Heart right ventricle (tissue), 16 donors: ENCODE measurements around the gene ZDHHC21. TPM values are rescaled to one million over a fixed set of nuclear protein-coding genes. Genes with fewer than 3 reads are reported as not detected.

ENCODE experiments used
- ATAC-seq, 8 donors: fragments of 200-7000 bp; cut with Tn5 transposase; one replicate each; pipeline ENCODE4 v1.9.1; 2020; ENCODE audit warnings: mild to moderate bottlenecking in 8 of 8, moderate library complexity in 8 of 8, moderate number of reproducible peaks in 1 of 8
- DNase-seq, 2 donors: peaks; one replicate each; pipeline ENCODE4 v3.0.0-alpha.2; 2020
- H3K27ac ChIP-seq, 10 donors: fragments of 200-600 bp; sonication (generic) in 2 of 10; one replicate each; pipeline versions ENCODE4 v1.5.0 to v1.8.0; 2020 to 2022; ENCODE audit warnings: mild to moderate bottlenecking in 3 of 10
- H3K27me3 ChIP-seq, 7 donors: fragments of 200-600 bp; one replicate each; pipeline ENCODE4 v1.8.0; 2021 to 2022; ENCODE audit warnings: mild to moderate bottlenecking in 2 of 7
- H3K36me3 ChIP-seq, 9 donors: fragments of 200-600 bp; sonication (generic) in 1 of 9; one replicate each; pipeline versions ENCODE4 v1.5.0 to v1.8.0; 2020 to 2022; ENCODE audit warnings: mild to moderate bottlenecking in 2 of 9
- H3K4me1 ChIP-seq, 9 donors: fragments of 200-600 bp; sonication (generic) in 1 of 9; one replicate each; pipeline versions ENCODE4 v1.5.0 to v1.8.0; 2020 to 2022; ENCODE audit warnings: mild to moderate bottlenecking in 4 of 9
- H3K4me3 ChIP-seq, 10 donors: fragments of 200-600 bp; sonication (generic) in 2 of 10; one replicate each; pipeline versions ENCODE4 v1.5.0 to v1.8.0; 2020 to 2022; ENCODE audit warnings: mild to moderate bottlenecking in 7 of 10, moderate library complexity in 2 of 10
- H3K9me3 ChIP-seq, 11 donors: fragments of 200-600 bp in 10 of 11; sonication (generic) in 2 of 11; one replicate each; pipeline versions ENCODE4 v1.5.0 to v1.8.0; 2013 to 2022; ENCODE audit warnings: mild to moderate bottlenecking in 2 of 11, control low read depth in 1 of 11, moderate library complexity in 1 of 11
- WGBS, 2 donors: extraction: QIAGEN DNeasy Blood & Tissue Kit; methylation state at CpG; one replicate each; pipeline ENCODE4 v1.1.7; 2013; ENCODE audit warnings: inconsistent platforms in 1 of 2; 5-methylcytosine and 5-hydroxymethylcytosine counted together
- intact Hi-C, 10 donors: fragments of 100-400 bp; cut with DNase I; formaldehyde crosslinking; loops; one replicate each; pipeline versions ENCODE4 v1.11.1 to v1.14.2; 2022
- polyA plus RNA-seq, 2 donors: library from polyadenylated mRNA; stranded (reverse); fragments of 200-250 nt; gene quantifications; one replicate each; pipeline ENCODE4 v1.2.3, GENCODE V29; 2013
- total RNA-seq, 10 donors: library from RNA; stranded (reverse); fragmentation: NEBNext Ultra II Directional in 3 of 10; extraction: Animal tissue kit (Norgen Biotek cat#: 25700) in 3 of 10; gene quantifications; one replicate each; pipeline versions ENCODE4 v1.2.1 to v1.2.4, GENCODE V29; 2021 to 2023
- TF ChIP-seq, protein P1 (sequence below), 9 donors: fragments of 200-600 bp; sonication (generic) in 2 of 9; IDR thresholded peaks; one replicate each; pipeline versions ENCODE4 v1.5.0 to v1.8.0; 2021 to 2022; ENCODE audit warnings: antibody characterized with exemption in 9 of 9, mild to moderate bottlenecking in 5 of 9, moderate library complexity in 1 of 9
- donor health status: Arrhythmogenic right ventricular cardiomyopathy.
- donor health status: ischemic (EF 13 %, LVEDD 7.1; RV severe dilation, severe dysfunction).
- donor health status: healthy with polysubstance abuse.
- donor health status: DM: no; HTN: yes; CAD: no.
- donor health status: DM: no; HTN: no; CAD: no.
- donor health status: ischemic (EF 25% LVEDD 6.9; RV normal size, moderate dysfunction).
- donor health status: ischemic (EF 25% LVEDD 5.7; RV mildly dilated, moderate dysfunction).
- donor health status: healthy.
- donor health status: DM: yes; HTN: yes; CAD: no.
- donor health status: Ischemic cardiomyopathy.
- donor health status: ischemic (EF 35%, LVEDD 5.7; RV mildly dilated, moderate dysfunction).
- donor health status: nonischemic (EF 11% LVEDD 7.7; RV severe dilation, severe dysfunction).
- donor health status: DM: yes; HTN: yes; CAD: no.
- donor health status: PGD.
- donor health status: ischemic (EF 29% LVEDD 5.4; RV normal size, mild dysfunction).
- donor health status: nonischemic (EF 23%, LVEDD 6.1; RV moderate dilation, normal function).

Gene ZDHHC21
- total and polyA plus RNA-seq, 12 donors, result 1.9 to 8.4 (median 7.2) TPM

DNA sequence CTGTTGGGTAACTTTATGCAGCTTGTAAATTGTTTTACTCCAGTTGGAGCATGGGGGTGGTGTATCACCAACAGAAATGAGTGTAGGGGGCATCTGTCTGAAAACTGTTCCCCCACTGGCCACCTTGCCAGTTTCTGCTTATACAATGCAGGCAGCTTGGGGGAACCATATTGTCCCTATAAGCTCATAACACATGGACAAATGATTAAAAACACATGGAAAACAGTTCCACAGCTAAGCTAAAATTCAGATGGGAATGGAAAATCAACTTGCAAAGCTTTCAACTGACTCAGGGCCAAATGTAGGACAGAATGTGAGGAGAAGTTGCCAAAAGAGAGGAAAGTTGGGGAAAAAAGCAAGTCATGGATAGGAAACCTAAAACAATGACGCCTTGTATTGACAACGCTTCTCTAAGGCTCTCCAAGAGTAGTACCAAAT lies 37.2 kb upstream of the ZDHHC21 start:
- intact Hi-C loops, result no loop called here
- WGBS, 2 donors, result 51 to 64% methylated on average over 2 of the region's 2 CpGs
- no peak for DNase-seq
- TF ChIP-seq, protein P1, sequence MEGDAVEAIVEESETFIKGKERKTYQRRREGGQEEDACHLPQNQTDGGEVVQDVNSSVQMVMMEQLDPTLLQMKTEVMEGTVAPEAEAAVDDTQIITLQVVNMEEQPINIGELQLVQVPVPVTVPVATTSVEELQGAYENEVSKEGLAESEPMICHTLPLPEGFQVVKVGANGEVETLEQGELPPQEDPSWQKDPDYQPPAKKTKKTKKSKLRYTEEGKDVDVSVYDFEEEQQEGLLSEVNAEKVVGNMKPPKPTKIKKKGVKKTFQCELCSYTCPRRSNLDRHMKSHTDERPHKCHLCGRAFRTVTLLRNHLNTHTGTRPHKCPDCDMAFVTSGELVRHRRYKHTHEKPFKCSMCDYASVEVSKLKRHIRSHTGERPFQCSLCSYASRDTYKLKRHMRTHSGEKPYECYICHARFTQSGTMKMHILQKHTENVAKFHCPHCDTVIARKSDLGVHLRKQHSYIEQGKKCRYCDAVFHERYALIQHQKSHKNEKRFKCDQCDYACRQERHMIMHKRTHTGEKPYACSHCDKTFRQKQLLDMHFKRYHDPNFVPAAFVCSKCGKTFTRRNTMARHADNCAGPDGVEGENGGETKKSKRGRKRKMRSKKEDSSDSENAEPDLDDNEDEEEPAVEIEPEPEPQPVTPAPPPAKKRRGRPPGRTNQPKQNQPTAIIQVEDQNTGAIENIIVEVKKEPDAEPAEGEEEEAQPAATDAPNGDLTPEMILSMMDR (IDR thresholded peaks at IDR 0.05), result no peak
- no peaks in the 10 kb centered on the region for H3K4me1 ChIP-seq
- H3K27me3 ChIP-seq, result no peaks in the 10 kb centered on the region
- peak in 2 of 8 donors; percentile 61 to 71 for ATAC-seq
- H3K36me3 ChIP-seq, result peaks cover 0 to 4% (median 0%) of the 10 kb centered on the region in 9 donors
- H3K27ac ChIP-seq, result no peak overlapping the region
- H3K9me3 ChIP-seq, result no peaks in the 10 kb centered on the region
- no peak overlapping the region for H3K4me3 ChIP-seq

- 59 to 69% methylated on average over 4 of the region's 4 CpGs for WGBS, 2 donors
- intact Hi-C loops, result no loop called here
- TF ChIP-seq, protein P1 (IDR thresholded peaks at IDR 0.05), result no peak
- Histone ChIP-seq H3K36me3 (no peaks in the 10 kb centered on the region), H3K4me3 (no peak overlapping the region), H3K27me3 (peaks cover 0 to 5% (median 0%) of the 10 kb centered on the region in 7 donors), H3K9me3 (no peaks in the 10 kb centered on the region), H3K4me1 (no peaks in the 10 kb centered on the region), H3K27ac (no peak overlapping the region)
- DNase-seq (no peak), ATAC-seq (no peak)
These were observed 30.1 kb upstream of the ZDHHC21 start for GRCh38 chr9:14723301-14723700.

DNA sequence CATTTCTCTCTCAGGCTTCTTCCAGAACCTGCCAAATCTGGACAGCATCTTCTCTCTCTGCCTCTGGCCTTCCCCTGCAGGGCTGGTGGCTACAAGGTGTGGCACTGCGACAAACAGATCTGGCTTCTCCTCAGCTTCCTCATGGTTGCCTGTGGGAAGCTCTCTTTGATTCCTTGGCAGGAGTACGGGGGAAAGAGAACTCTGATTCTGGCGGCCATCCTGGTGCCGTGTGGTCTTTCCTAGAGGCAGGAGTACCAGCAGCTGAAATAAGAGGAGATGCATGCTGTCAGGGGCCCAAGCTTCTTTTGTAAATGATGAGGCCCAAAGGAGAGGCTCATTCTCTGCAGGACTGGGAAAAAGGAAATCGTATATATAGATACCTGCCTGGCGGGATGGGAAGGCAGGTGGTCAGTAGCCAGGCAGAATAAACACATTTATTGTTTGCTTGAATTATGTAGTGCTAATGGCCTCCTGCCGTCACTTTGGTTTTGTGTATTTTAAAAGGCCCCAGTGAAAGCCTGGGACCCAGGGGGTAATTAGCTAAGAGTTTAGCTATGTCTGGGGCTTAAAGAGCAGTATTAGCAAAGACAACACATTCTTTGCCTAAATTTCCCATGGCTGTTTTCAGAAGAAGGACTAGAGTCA lies 29.3 kb upstream of the ZDHHC21 start, which contains the start of gene CER1:
TSS of gene CER1 (minus strand) at position 343 of the 645 bp plus-strand sequence. CDS start at position 282, 61 bp downstream.
- H3K4me3 ChIP-seq, result no peak within 1 kb of the TSS
- 54 to 59% methylated on average over 7 of the region's 7 CpGs for WGBS, 2 donors
- DNase-seq, result no peak

GRCh38 chr9:14719231-14719923 lies 26.1 kb upstream of the ZDHHC21 start:
- TF ChIP-seq, protein P1 (IDR thresholded peaks at IDR 0.05), result no peak
- Histone ChIP-seq H3K27ac (no peak overlapping the region), H3K4me3 (no peak overlapping the region), H3K36me3 (no peaks in the 10 kb centered on the region), H3K27me3 (peaks cover 0 to 11% (median 0%) of the 10 kb centered on the region in 7 donors), H3K9me3 (no peaks in the 10 kb centered on the region), H3K4me1 (no peaks in the 10 kb centered on the region)
- 67 to 72% methylated on average over 8 of the region's 8 CpGs for WGBS, 2 donors
- intact Hi-C loops, result no loop called here
- ATAC-seq (no peak), DNase-seq (no peak)

More for the DNA sequence above, 29.3 kb upstream of the ZDHHC21 start, which contains the start of gene CER1:
- TF ChIP-seq, protein P1 (IDR thresholded peaks at IDR 0.05), result no peak
- Histone ChIP-seq H3K36me3 (no peaks in the 10 kb centered on the region), H3K27me3 (peaks cover 0 to 11% (median 0%) of the 10 kb centered on the region in 7 donors), H3K4me1 (no peaks in the 10 kb centered on the region), H3K9me3 (no peaks in the 10 kb centered on the region), H3K27ac (no peak within 1 kb of the TSS)
- intact Hi-C loops, result no loop called here
- ATAC-seq, result no peak
